Measurements from ENCODE around the gene ASIC4. TPM values are rescaled to one million over a fixed set of nuclear protein-coding genes. Genes with fewer than 3 reads are reported as not detected.

The ASIC4 gene
- polyA plus RNA-seq, 1 donor (not counting 4 experiments of a cell fraction or from before 2014, with no cell fraction given), result not detected

DNA sequence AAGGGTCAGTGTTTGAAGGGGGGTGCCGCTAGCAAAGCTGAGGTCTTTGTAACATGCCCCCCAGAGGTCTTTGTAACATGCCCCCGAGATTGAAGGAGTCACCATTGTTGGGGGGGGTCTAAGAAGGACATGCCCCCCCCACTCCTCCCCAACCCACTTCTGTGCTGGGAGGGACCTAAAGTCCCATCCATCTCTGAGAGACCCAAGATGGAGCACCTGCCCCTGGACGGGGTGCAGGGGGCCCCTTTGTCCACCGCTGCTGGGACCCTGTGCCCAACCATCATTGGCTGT is 5.9 kb upstream of the ASIC4 start:
- no peak overlapping the region for H2AFZ ChIP-seq (ENCODE audit: control insufficient read depth, low read length)
- no peak overlapping the region for H3K27ac ChIP-seq (ENCODE audit: control insufficient read depth, insufficient read depth, low read length)
- H3K9me1 ChIP-seq (ENCODE audit: control insufficient read depth, extremely low read depth, insufficient read depth, low read length), result no peaks in the 10 kb centered on the region
- peaks cover 9 to 12% of the 10 kb centered on the region in 2 experiments for H3K36me3 ChIP-seq (ENCODE audit: control insufficient read depth in 2 of 2, extremely low read depth in 1 of 2, insufficient read depth in 2 of 2, low read length in 2 of 2)
- no peaks in the 10 kb centered on the region for H3K4me1 ChIP-seq (ENCODE audit: control insufficient read depth, extremely low read depth, insufficient read depth, low read length)
- no peak overlapping the region for H3K4me2 ChIP-seq (ENCODE audit: control insufficient read depth, extremely low read depth, insufficient read depth, low read depth, low read length)
- no peaks in the 10 kb centered on the region for H3K9me3 ChIP-seq (ENCODE audit: control insufficient read depth, low read depth, low read length)
- H3K79me2 ChIP-seq (ENCODE audit: control insufficient read depth, insufficient read depth, low read length), result no peaks in the 10 kb centered on the region
- FAIRE-seq (no peak), DNase-seq (ENCODE audit: low read depth, low spot score) (no peak)
- H3K4me3 ChIP-seq (ENCODE audit: control insufficient read depth in 2 of 3, extremely low read depth in 1 of 3, insufficient read depth in 2 of 3, low read depth in 1 of 3, low read length in 3 of 3), result no peak overlapping the region
- dilution Hi-C loops (cut with MboI; ENCODE audit: extremely low pct_ligation_motif_present, low sequenced_read_pairs), result no loop called here
- H4K20me1 ChIP-seq (ENCODE audit: control insufficient read depth, extremely low read depth, insufficient read depth, low read length), result peaks cover 4% of the 10 kb centered on the region
- peaks cover 39% of the 10 kb centered on the region for H3K27me3 ChIP-seq (ENCODE audit: control insufficient read depth, extremely low read depth, insufficient read depth, low read length)
- TF ChIP-seq, protein P1, sequence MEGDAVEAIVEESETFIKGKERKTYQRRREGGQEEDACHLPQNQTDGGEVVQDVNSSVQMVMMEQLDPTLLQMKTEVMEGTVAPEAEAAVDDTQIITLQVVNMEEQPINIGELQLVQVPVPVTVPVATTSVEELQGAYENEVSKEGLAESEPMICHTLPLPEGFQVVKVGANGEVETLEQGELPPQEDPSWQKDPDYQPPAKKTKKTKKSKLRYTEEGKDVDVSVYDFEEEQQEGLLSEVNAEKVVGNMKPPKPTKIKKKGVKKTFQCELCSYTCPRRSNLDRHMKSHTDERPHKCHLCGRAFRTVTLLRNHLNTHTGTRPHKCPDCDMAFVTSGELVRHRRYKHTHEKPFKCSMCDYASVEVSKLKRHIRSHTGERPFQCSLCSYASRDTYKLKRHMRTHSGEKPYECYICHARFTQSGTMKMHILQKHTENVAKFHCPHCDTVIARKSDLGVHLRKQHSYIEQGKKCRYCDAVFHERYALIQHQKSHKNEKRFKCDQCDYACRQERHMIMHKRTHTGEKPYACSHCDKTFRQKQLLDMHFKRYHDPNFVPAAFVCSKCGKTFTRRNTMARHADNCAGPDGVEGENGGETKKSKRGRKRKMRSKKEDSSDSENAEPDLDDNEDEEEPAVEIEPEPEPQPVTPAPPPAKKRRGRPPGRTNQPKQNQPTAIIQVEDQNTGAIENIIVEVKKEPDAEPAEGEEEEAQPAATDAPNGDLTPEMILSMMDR (optimal IDR thresholded peaks at IDR 0.05 in 1 of 3, IDR thresholded peaks at IDR 0.05 in 1 of 3, conservative IDR thresholded peaks at IDR 0.05 in 1 of 3; ENCODE audit: extremely low read depth in 1 of 3, insufficient read depth in 2 of 3, low read length in 3 of 3), result no peak
- TF ChIP-seq EZH2 (IDR thresholded peaks at IDR 0.05; ENCODE audit: low read length), result no peak
- no peak overlapping the region for H3K9ac ChIP-seq (ENCODE audit: control insufficient read depth, extremely low read depth, insufficient read depth, low read length)

GRCh38 chr2:219508971-219509779 is 5.1 kb upstream of the ASIC4 start:
- TF ChIP-seq EZH2 (IDR thresholded peaks at IDR 0.05; ENCODE audit: low read length), result no peak
- TF ChIP-seq, protein P1 (optimal IDR thresholded peaks at IDR 0.05 in 1 of 3, IDR thresholded peaks at IDR 0.05 in 1 of 3, conservative IDR thresholded peaks at IDR 0.05 in 1 of 3; ENCODE audit: extremely low read depth in 1 of 3, insufficient read depth in 2 of 3, low read length in 3 of 3), result no peak
- DNase-seq (ENCODE audit: low read depth, low spot score) (no peak), FAIRE-seq (no peak)
- H3K9me1 ChIP-seq (ENCODE audit: control insufficient read depth, extremely low read depth, insufficient read depth, low read length), result no peaks in the 10 kb centered on the region
- peak overlapping the region; percentile 32 for H3K4me2 ChIP-seq (ENCODE audit: control insufficient read depth, extremely low read depth, insufficient read depth, low read depth, low read length)
- peaks cover 4 to 12% of the 10 kb centered on the region in 2 experiments for H3K36me3 ChIP-seq (ENCODE audit: control insufficient read depth in 2 of 2, extremely low read depth in 1 of 2, insufficient read depth in 2 of 2, low read length in 2 of 2)
- H4K20me1 ChIP-seq (ENCODE audit: control insufficient read depth, extremely low read depth, insufficient read depth, low read length), result peaks cover 4% of the 10 kb centered on the region
- H3K27me3 ChIP-seq (ENCODE audit: control insufficient read depth, extremely low read depth, insufficient read depth, low read length), result peaks cover 47% of the 10 kb centered on the region
- no peak overlapping the region for H3K9ac ChIP-seq (ENCODE audit: control insufficient read depth, extremely low read depth, insufficient read depth, low read length)
- no peak overlapping the region for H3K4me3 ChIP-seq (ENCODE audit: control insufficient read depth in 2 of 3, extremely low read depth in 1 of 3, insufficient read depth in 2 of 3, low read depth in 1 of 3, low read length in 3 of 3)
- H2AFZ ChIP-seq (ENCODE audit: control insufficient read depth, low read length), result no peak overlapping the region
- no peak overlapping the region for H3K27ac ChIP-seq (ENCODE audit: control insufficient read depth, insufficient read depth, low read length)
- no peaks in the 10 kb centered on the region for H3K9me3 ChIP-seq (ENCODE audit: control insufficient read depth, low read depth, low read length)
- H3K4me1 ChIP-seq (ENCODE audit: control insufficient read depth, extremely low read depth, insufficient read depth, low read length), result no peaks in the 10 kb centered on the region
- dilution Hi-C loops (cut with MboI; ENCODE audit: extremely low pct_ligation_motif_present, low sequenced_read_pairs), result no loop called here
- no peaks in the 10 kb centered on the region for H3K79me2 ChIP-seq (ENCODE audit: control insufficient read depth, insufficient read depth, low read length)
